ENCODE measurements around the gene VAC14.
"Not testable (repeated sequence)": the region's sequence is repeated elsewhere in the genome, so short reads cannot be mapped to it uniquely, and the experiment has no call there.

Gene VAC14

DNA sequence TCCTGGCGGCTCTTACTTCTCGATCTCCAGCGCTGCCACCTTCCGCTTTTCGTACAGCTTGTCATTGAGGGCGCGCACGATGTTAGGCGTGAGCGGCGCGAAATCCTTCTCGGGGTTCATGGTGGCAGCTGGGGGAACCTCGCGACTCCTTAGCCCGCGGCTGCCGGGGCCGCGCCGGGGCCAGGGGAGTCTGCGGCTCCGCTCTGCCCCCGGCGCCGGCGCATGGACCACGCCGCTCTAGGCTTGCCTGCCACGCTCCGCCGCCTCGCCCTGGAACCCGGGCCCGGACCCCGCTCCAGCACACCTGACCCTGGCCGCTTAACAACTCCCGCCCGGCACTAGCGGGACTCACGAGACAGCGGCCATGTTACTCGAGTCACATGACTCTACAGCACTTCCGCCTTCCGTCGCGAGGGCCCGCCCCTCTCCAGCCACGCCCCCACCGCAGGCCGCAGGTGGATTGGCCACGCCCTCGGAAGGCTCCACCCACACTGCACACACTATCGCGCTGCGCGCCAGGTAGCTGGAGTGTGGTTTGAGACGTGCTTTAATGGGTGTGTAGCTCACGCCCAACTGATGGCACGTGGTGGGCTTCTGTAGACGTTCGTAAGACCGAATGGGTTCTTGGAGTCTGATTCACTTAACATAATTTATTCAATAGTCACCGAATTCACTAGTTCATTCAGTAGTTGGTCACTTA, at the start of gene VAC14:
TSS of gene VAC14 (minus strand) at position 378 of the 700 bp plus-strand sequence. CDS start at position 120, 258 bp downstream.
- peak; percentile 92 to 97 (median 94) for DNase-seq (ENCODE audit: low read depth in 3 of 3)

DNA sequence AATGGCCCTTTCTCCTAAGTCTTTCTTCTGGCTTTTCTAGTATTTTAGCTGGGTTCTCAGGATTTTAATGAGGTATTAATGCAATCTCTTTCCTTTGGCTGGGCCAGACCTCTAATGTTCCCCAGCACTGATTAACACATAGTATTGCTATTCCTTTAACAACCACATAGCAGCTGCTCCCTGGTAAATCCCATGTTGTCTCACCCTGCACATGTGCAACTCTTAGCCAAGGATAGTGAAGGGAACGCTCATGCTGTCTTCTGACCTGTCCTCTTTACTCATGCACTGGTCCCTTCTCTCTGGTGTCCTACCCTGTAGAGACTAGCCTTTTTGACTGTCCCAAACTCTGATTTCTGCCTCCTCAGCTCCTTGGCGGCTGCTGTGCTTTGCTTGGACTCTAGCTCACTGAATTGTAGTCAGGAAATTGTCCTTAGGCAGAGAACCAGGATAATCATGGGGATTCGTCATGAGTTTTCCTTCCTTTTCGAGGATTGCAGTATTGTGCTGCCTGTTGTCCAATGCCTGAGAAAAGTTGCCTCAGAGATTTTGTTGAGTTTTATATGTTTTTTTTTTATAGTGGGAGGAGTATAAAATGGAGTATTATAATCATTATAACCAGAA, 22.6 kb upstream of the VAC14 start:
- not testable (repeated sequence) for DNase-seq (ENCODE audit: low read depth in 3 of 3)

DNA sequence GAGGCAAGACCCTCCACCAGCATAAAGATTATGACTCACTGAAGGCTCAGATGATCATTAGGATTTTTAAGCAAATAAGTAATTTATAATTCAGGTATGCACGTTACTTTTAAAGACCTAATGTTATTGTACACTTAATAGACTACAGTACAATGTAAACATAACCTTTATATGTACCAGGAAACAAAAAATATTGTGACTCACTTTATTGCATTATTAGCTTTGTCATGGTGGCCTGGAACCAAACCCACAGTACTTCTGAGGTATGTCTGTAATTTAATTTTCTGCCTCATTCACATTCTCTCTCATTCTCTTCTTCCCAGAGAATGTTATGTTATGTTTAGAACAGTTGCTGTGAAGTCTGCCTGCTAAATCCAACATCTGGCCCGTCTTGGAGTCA, 21.8 kb upstream of the VAC14 start:
- DNase-seq (ENCODE audit: low read depth in 3 of 3), result not testable (repeated sequence)

DNA sequence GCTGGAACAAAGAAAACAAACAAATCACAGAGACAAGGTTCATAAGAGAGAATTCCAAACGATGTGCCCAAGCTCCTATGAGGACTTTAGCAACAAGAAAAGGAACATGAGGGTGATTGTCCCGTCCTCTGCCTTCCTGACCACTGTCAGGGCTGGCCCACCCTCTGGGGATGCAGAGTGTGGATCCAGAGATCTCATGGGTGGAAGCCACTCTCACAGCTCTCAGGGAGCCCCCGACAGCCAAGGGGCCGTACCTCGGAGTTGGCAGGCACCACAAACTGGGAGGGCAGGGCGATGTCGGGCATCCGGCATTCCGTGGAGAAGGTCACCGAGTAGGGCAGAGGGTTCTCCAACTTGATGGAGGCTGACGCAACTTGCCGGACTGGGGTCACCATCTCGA, 17.1 kb upstream of the VAC14 start:
- not testable (repeated sequence) for DNase-seq (ENCODE audit: low read depth in 3 of 3)

DNA sequence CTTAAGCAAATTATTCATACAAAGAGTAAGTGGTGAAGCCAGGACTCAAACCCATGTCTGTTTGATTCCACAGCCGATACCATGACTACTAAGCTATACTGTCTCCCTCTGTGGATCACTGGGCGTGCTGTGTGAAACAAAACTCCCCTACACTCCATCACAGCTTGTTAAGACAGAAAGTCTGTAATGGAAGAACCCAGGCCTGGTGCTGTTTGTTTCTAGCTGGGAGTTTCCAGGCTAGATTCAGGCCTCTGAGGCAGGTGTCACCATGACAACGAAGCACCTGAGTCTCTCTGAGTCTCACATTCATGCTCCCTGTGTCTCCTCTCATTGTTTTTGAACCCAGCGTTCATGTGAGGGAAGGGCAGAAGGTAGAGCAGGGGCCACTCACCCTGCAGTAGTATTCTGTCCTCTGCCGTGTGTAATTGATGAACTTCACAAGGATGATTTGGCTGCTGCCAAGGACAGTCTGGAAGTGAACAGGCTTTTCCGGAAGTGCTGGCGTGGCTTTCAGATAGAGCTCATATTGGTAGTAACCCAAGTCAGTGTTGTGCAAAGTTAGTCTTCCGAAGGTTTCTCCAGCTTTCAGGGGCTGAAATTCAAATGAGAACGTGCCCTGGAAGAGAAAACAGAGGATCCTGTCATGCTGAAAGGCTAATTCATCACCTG, 8.6 kb upstream of the VAC14 start:
- DNase-seq (ENCODE audit: low read depth in 3 of 3), result no peak

DNA sequence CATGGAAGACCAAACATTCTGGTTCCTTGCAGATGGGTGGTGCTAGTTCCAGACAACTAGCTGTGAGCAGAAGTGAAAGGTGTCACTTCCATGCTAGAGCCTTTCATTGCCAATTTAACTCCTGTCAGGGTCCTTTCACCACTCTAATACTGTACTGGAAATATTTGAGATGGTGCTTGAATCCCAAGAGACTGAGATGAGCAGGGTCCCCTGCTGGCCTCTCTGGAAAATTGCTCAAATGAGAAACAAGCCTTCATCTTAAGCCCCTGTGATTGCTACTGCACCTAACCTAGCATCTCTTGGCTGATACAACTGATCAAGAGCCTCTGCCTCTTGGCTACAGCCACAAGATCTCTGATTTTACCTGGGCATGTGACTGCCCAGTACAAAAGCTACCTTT, 7.4 kb upstream of the VAC14 start:
- no peak for DNase-seq (ENCODE audit: low read depth in 3 of 3)

DNA sequence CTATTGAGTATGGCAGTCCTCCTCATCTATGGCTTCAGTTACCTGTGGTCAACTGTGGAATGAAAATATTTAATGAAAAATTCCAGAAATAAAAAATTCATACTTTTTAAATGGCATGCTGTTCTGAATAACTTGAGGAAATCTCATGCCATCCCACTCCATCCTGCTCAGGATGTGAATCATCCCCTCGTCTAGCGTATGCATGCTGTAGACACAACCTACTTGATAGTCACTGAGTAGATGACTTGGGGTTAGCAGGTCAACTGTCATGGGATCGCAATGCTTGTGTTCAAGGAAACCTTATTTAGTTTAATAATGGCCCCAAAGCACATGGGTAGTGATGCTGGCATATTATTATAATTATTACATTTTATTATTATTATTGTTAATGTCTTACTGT, 4.8 kb upstream of the VAC14 start:
- DNase-seq (ENCODE audit: low read depth in 3 of 3), result no peak

DNA sequence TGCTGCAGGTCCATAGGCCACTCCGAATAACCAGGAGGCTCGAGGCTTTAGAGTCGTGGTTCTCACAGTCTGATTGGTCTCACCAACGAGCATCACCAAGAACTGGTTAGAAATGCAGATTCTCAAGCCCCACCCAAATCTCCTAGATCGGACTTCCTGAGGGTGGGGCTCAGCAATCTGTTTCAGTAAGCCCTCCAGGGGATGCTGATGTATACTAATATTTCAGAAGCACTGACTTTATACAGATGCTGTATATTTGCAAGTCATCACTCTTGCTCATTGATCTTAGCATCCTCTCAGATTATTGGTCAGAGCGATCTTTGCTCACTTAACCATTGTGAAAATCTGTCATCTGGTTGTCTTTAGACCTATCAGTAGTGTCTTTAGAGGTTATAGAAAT, 4.4 kb upstream of the VAC14 start:
- no peak for DNase-seq (ENCODE audit: low read depth in 3 of 3)

DNA sequence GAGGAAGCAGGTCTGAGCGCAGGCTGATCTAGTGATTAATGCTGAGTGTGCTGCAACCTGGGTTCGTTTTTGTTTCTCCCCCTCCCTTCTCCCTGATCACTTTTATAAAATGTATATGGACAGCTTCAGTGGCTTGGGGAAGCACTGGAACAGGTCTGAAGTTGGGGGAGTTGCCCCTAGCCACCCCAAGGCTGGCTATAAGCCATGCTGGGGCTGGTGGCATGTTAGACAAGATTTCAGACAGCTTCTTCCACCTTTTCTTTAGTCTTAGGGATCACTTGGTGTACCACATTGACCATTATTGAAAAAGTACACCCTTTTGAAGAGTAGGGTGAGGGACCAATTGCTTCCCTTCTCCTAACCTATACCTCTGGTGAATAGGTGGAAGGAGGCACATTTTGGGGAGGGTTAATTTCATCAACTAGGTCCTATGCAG, 3.8 kb upstream of the VAC14 start:
- no peak for DNase-seq (ENCODE audit: low read depth in 3 of 3)

DNA sequence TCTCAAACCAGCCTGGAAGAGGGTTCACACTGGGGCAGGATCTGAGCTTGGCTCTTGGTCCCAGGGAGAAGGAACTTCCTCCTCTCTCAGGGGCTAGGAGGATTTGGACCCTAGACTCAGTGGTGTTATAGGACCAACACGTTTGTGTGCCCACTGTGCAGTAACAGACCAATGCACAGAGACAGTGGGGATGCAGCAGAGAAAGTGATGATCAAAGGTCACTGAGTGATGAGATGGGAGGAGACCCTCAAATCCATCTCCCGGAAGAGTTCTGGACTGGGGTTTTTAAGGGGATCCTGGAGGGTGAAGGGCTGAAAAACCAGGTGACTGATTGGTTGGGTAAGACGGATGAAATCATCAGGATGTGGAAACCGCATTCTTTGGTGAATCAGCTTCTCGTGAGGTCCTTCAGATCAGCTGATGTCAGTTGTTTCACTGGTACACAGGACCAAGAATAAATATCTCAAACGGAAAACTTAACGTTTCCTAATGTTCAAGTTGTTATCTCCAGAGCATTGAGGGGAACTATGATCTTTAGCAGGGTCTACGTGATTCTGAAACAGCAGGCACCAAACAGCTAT, 3.3 kb upstream of the VAC14 start:
- no peak for DNase-seq (ENCODE audit: low read depth in 3 of 3)

DNA sequence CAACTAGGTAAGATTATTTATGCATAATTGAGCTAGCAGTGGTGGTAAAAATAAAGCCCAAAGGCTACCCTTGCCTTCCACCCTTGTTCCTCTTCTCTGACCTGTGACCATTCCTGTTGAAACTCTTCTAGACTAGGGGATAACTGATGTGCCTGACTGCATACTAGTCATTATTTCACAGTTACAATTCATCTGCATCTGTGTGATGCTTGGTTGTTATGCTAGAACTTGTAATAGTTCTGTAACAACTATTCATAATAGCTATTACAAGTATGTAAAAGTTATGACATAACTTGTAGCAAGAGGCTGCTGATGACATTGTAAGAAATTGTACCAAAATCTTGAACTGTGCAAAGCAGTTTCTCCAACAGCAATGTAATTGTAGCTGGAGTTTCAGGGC, 2.4 kb upstream of the VAC14 start:
- DNase-seq (ENCODE audit: low read depth in 3 of 3), result no peak

DNA sequence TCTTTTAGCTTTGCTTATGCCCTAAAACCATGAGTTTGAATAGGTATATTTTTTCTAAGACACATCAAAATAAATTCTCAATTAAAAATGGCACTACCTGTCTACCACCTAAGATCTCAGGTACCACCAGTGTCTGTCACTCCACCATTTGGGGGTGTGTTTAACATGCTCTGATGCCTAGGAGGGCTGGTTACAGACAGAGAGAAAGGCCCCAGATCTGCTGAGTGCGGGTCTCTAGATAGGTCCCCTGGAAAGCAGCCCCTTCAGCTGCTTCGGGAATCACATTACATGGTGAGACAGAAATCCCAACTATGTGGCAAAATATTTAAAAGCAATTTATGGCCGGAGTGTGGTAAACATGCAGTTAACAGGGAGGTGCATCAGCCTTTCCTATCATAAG, 653 bp upstream of the VAC14 start:
- DNase-seq (ENCODE audit: low read depth in 3 of 3), result no peak

DNA sequence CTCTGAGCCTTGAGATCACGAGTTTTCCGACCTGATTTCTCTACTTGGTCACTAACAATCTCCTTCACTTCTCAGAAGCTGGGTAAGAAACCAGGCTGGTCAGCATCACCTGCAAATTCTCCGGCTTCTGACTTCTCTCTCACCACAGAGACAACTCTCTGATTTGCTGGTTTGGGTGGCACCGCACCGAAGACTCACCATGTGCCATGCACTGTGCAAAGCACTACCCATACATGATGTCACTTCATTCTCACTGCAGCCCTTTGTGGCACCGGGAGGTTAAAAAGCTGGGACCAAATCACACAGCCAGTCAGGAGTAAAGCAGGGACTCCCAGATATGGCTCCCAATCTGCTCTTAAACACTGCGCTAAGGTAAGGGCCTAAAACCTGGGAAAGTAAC, 647 bp downstream of the VAC14 start:
- DNase-seq (ENCODE audit: low read depth in 3 of 3), result no peak

DNA sequence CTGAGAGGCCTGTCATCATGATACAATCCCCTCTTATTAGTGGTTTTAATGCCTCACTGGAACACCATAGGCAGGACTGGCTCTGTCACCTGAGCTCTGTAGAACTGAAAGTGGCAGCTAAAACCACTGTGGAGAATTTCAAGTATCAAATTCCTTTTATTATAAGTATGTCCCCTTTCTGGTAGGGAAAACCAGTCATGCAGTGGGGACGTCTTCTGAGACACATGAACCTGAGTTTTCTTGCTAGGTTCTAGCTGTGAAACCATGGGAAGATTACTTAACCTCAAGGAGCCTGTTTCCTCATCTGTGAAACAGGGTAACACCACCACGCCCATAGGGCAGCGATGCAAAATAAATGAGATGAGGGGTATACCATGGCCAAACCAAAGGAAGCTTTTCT, 4.7 kb downstream of the VAC14 start:
- DNase-seq (ENCODE audit: low read depth in 3 of 3), result no peak

DNA sequence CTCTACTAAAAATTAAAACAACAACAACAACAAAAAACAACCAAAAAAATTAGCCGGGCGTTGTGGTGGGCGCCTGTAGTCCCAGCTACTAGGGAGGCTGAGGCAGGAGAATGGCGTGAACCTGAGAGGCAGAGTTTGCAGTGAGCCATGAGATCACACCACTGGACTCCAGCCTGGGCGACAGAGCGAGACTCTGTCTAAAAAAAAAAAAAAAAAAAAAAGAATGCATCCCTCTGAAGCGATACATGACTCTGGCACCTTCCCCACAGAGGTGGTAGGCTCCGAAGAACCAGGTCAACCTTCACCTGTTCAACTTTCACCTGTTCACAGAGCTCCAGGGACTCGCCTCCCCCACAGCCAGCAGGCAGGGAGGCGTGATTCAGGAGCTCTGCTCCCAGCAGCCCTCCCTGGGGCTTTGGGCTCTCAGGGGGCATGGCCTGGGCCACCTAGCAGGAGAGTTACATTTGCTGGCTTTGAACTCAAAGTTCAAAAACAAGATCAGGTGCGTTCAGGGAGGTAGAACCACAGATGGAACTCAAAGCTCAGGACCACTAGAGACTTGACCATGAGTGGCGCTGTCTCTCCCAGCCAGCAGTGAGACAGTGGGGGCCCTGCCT, 5.6 kb downstream of the VAC14 start:
- no peak for DNase-seq (ENCODE audit: low read depth in 3 of 3)

DNA sequence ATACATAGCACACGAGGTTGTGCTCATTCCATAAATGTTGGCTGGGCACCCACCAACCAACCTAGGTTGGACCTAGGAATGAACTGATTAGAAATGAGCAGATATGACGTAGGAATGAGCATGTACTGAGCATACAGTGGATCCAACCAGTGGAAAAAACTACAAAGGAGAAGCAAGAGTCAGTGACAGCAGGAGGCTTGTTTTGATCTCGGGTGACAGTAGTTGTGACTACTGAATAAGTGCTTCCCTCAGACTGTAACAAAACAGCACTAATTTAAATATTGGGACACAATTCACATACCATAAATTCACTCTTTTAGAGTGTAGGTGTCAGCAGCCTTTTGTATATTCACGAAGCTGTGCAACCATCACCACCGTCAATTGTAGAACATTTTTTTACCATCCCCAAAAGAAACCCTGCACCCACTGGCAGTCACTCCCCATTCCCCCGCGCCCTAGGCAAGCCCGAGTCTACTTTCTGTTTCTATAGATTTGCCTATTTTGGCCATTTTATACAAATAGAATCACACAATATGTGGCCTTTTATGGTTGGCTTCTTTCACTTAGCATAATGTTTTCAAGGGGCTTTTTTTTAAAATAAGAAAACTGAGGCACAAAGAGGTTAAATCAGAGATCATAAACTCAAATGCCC, 7.0 kb downstream of the VAC14 start:
- DNase-seq (ENCODE audit: low read depth in 3 of 3), result no peak

DNA sequence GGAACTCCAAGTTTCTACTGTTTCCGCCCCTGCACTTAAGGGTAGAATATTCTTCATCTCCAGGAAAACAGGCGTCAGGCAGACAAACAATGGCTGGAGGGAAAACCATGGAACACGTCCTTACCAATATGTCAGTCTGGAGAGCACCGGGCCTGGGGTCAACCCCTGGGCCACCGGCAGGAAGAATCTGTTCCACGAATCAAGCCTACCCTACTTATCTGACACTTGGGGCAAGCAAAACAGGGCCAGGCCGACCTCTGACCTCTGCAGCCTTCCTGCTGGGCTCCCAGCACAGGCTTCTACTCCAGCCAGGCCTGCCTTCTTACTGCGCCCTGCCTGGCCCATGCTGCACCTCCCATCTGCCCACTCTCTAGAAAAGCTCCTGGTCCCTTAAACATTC, 10.1 kb downstream of the VAC14 start:
- no peak for DNase-seq (ENCODE audit: low read depth in 3 of 3)

DNA sequence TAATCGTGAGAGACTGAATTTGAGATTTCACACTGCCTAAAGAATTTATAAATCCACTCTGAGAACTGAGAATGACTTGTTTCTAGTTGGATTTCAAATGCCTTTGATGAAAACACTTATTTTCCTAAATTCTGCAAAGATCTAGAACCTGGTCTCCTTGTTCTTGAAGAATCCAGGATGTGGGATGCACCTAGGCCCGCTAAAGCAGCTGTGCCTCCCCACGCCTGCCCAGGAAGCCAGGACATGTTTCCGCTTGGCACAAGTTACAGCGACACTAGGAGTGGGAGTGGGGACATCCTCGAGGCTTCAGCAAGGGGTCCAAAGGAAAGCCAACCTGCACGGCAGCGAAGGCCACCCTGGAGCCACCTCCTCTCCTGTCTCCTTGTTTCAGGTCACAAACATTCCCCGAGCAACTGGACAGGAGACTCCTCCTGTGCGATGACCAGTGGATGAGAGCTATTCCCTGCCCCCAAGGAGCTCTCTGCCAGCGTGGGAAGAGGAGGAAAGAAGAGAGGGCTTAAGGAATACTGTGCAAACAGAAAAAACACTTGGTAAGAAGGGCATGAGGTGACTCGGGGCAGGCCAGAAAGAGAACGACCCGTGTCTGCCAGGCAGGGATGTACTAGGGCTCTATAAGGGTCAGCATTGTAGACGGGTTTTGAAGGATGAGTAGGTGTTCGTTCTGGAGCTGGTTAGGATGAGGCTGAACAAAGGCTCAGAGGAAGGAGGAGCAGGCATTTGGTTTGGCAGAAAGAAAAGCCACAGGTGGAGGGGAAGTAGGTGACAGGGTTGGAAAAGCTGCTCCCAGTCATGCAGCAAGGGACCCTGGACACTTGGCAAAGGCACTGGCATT, 11.1 kb downstream of the VAC14 start:
- DNase-seq (ENCODE audit: low read depth in 3 of 3), result no peak

DNA sequence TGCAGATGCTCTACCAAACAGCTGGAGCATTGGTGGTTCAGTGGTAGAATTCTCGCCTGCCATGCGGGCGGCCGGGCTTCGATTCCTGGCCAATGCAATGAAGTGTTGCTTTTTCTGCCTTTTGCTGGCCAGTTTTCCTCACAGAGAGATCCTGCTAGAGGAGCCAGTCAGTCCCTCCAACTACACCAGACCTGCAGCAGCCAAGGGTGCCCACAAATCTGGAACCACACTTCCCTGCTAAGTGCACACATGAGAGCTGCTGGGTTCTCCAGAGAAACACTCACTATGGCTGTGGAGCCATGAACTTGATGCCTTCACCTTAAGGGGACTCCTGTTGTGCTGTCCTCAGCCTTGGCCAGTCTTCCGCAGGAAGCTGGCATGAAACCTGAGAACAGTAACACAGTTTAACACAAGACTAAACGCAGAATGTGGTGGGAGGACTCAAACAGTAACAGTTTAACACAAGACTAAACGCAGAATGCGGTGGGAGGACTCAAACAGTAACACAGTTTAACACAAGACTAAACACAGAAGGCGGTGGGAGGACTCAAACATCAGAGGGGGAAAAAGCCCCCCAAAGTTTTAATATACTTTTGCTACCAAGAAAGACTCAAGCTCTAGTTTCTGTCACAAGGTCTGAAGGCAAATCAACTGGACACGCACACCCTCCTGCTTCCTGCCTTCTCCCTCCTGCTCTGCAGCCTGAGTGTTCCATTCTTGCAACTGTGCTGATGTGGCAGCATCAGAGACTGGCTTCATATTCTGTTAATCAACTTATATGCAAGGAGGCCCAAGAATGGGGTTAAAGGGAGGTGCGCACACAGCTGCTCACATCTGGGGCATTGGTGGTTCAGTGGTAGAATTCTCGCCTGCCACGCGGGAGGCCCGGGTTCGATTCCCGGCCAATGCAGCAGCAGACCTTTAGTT, 12.0 kb downstream of the VAC14 start:
- no peak for DNase-seq (ENCODE audit: low read depth in 3 of 3)

All from stimulated activated CD4-positive, alpha-beta T cell treated with anti-CD3 and anti-CD28 coated beads, TNF-alpha, amount 100 ng/mL, for 48 hours (primary cell).